ENCODE measurements around the gene COMMD3.

DNA sequence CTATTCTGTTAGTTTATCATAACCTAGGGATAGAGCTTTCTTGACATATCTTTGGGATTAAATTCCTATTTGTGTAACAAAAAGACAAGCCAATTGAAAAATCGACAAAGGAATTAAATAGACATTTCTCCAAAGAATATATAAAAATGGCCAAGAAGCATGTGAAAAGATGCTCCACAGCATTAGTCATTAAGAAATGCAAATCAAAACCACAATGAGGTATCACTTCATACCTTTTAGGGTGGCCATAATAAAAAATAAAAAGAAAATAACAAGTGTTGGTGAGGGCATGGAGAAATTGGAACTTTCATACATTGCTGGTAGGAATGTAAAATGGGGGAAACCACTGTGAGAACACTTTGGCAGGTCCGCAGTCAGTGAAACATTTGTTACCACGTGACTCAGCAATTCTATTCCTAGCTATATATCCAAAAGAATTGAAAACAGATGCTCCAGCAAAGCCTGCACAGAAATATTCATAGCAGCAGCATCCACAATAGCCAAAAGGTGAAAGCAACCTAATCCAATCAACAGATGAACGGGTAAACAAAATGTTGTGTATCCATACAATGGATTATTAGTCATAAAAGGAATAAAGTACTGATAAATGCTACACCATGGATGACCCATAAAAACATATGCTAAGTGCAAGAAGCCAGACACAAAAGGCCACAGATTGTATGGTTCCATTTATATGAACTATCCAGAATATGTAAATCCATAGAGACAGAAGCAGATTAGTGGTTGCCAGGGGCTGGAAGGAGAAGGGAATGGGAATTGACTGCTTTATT lies 49.7 kb downstream of the COMMD3 start:
- TF ChIP-seq, protein P1, sequence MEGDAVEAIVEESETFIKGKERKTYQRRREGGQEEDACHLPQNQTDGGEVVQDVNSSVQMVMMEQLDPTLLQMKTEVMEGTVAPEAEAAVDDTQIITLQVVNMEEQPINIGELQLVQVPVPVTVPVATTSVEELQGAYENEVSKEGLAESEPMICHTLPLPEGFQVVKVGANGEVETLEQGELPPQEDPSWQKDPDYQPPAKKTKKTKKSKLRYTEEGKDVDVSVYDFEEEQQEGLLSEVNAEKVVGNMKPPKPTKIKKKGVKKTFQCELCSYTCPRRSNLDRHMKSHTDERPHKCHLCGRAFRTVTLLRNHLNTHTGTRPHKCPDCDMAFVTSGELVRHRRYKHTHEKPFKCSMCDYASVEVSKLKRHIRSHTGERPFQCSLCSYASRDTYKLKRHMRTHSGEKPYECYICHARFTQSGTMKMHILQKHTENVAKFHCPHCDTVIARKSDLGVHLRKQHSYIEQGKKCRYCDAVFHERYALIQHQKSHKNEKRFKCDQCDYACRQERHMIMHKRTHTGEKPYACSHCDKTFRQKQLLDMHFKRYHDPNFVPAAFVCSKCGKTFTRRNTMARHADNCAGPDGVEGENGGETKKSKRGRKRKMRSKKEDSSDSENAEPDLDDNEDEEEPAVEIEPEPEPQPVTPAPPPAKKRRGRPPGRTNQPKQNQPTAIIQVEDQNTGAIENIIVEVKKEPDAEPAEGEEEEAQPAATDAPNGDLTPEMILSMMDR (IDR thresholded peaks at IDR 0.05), result no peak
- no peak for TF ChIP-seq POLR2A (IDR thresholded peaks at IDR 0.05)

Data from uterus (tissue), 2 donors.